K562 (cell line): Measurements from ENCODE around the gene DZIP3. TPM values are rescaled to one million over a fixed set of nuclear protein-coding genes. Genes with fewer than 3 reads are reported as not detected.

Source experiments
- ATAC-seq: fragments of 200-7000 bp; cut with Tn5 transposase; 3 replicates; pipeline ENCODE4 v1.9.1; 2020; ENCODE audit warnings: moderate library complexity
- BruUV-seq: library from RNA; stranded (reverse); fragments of 400-500 nt; replicated peaks from 2 replicates; lab custom pipeline; 2021; lab: Mats Ljungman, UMichigan
- CTCF ChIA-PET: fragments of 300-600 bp; formaldehyde crosslinking; extraction: SDS; loops from one replicate; lab custom pipeline; 2021; ENCODE audit warnings: low intra/inter-chr PET ratio; lab: Yijun Ruan, JAX
- POLR2A ChIA-PET: fragments of 300-600, 350-650 bp; sonication (Branson Sonifier 250); formaldehyde crosslinking; extraction: SDS; loops from one replicate; lab custom pipeline; 2021; ENCODE audit warnings: antibody characterized with exemption, inconsistent platforms; lab: Yijun Ruan, JAX
- DNase-seq, 4 experiments: peaks; one replicate each; pipeline versions ENCODE4 v3.0.0 to v3.0.0-alpha.2; 2011 to 2018; ENCODE audit warnings: low spot score in 3 of 4, mixed read lengths in 3 of 4; ENCODE audit errors: extremely low read depth in 1 of 4
- FAIRE-seq: peaks from 2 replicates; lab custom pipeline; 2011; peaks lifted over from hg19 to GRCh38; lab: Jason Lieb, UNC
- H2AFZ ChIP-seq: 2 replicates; pipeline ENCODE4 v1.6.0; 2011; ENCODE audit warnings: low read depth, low read length, control low read depth, inconsistent platforms
- H3K27ac ChIP-seq: fragments of 200-600 bp; 3 replicates; pipeline ENCODE4 v1.8.0; 2011; ENCODE audit warnings: low read depth, mild to moderate bottlenecking, control low read depth, inconsistent platforms, low read length, moderate library complexity, mixed read lengths; ENCODE audit errors: extremely low read depth
- H3K27me3 ChIP-seq, 2 experiments: fragments of 300-600 bp in 1 of 2; 2 replicates in 1 of 2; 3 replicates in 1 of 2; pipeline versions ENCODE4 v1.6.0 to v1.8.0; 2011; ENCODE audit warnings: inconsistent platforms in 2 of 2, low read length in 2 of 2, mild to moderate bottlenecking in 1 of 2, mixed read lengths in 1 of 2, moderate library complexity in 1 of 2; ENCODE audit not compliant: control insufficient read depth in 2 of 2, insufficient read depth in 2 of 2
- H3K36me3 ChIP-seq: fragments of 300-600 bp; 3 replicates; pipeline ENCODE4 v1.8.0; 2011; ENCODE audit warnings: mild to moderate bottlenecking, low read length, inconsistent platforms; ENCODE audit not compliant: control insufficient read depth, insufficient read depth
- H3K4me1 ChIP-seq, 2 experiments: fragments of 200-600 bp in 1 of 2; replicated peaks in 1 of 2; 2 replicates in 1 of 2; 3 replicates in 1 of 2; pipeline versions ENCODE4 v1.5.1 to v1.8.0; 2011; ENCODE audit warnings: inconsistent platforms in 2 of 2, low read length in 2 of 2, mild to moderate bottlenecking in 1 of 2, mixed read lengths in 1 of 2, moderate library complexity in 1 of 2; ENCODE audit not compliant: control insufficient read depth in 2 of 2, insufficient read depth in 2 of 2
- H3K4me2 ChIP-seq: 2 replicates; pipeline ENCODE4 v1.6.1; 2011; ENCODE audit warnings: low read length, control low read depth, inconsistent platforms, mixed read lengths; ENCODE audit not compliant: insufficient read depth
- H3K4me3 ChIP-seq: fragments of 200-600 bp; sonication (generic), shearing (Covaris generic); 2 replicates; pipeline ENCODE4 v1.5.1; 2016; ENCODE audit warnings: control low read depth, inconsistent platforms
- H3K79me2 ChIP-seq: fragments of 200-600 bp; 3 replicates; pipeline ENCODE4 v1.8.0; 2011; ENCODE audit warnings: low read length, inconsistent platforms; ENCODE audit not compliant: control insufficient read depth, insufficient read depth
- H3K9ac ChIP-seq, 2 experiments: 2 replicates each; pipeline versions ENCODE4 v1.6.0 to v1.6.1; 2011; ENCODE audit warnings: low read depth in 2 of 2, low read length in 2 of 2, control low read depth in 1 of 2, inconsistent platforms in 1 of 2, mild to moderate bottlenecking in 1 of 2, mixed read lengths in 1 of 2; ENCODE audit not compliant: insufficient read depth in 1 of 2
- H3K9me1 ChIP-seq: one replicate; pipeline ENCODE4 v1.6.0; 2011; ENCODE audit warnings: inconsistent platforms, mild to moderate bottlenecking, low read length, moderate library complexity; ENCODE audit not compliant: control insufficient read depth, insufficient read depth
- H3K9me3 ChIP-seq: replicated peaks from 2 replicates; pipeline ENCODE4 v1.5.1; 2011; ENCODE audit warnings: low read depth, low read length, inconsistent platforms; ENCODE audit not compliant: control insufficient read depth, insufficient read depth
- H4K20me1 ChIP-seq: replicated peaks from 2 replicates; pipeline ENCODE4 v1.6.1; 2011; ENCODE audit warnings: low read length, inconsistent platforms, mixed read lengths; ENCODE audit not compliant: control insufficient read depth, insufficient read depth
- CHD4 ChIP-seq: fragments of 200-600 bp; sonication (generic); IDR thresholded peaks from 3 replicates; pipeline ENCODE4 v1.6.1; 2012; ENCODE audit warnings: low read depth, mild to moderate bottlenecking, mixed read lengths, low read length, inconsistent platforms; ENCODE audit not compliant: insufficient read depth, insufficient replicate concordance, poor library complexity, severe bottlenecking
- MAZ ChIP-seq, 2 experiments: fragments of 450-650 bp in 1 of 2; sonication (generic) in 1 of 2; formaldehyde crosslinking; IDR thresholded peaks in 1 of 2; conservative IDR thresholded peaks in 1 of 2; 2 replicates each; pipeline versions ENCODE4 v1.4.0 to v1.5.0; 2020; ENCODE audit warnings: mild to moderate bottlenecking in 1 of 2, missing genetic modification reagents in 1 of 2
- PHF21A ChIP-seq: fragments of 450-650 bp; IDR thresholded peaks from 2 replicates; pipeline ENCODE4 v1.6.1; 2017; ENCODE audit warnings: low read depth, borderline replicate concordance
- PML ChIP-seq: IDR thresholded peaks from 2 replicates; pipeline ENCODE4 v1.6.1; 2012; ENCODE audit warnings: low read length, inconsistent platforms
- RNF2 ChIP-seq: sonication (generic); IDR thresholded peaks from 2 replicates; pipeline ENCODE4 v1.6.1; 2016
- SMARCE1 ChIP-seq: fragments of 450-650 bp; IDR thresholded peaks from 2 replicates; pipeline ENCODE4 v1.7.1; 2016; ENCODE audit warnings: mild to moderate bottlenecking
- SOX6 ChIP-seq: fragments of 450-650 bp; IDR thresholded peaks from 2 replicates; pipeline ENCODE4 v1.6.1; 2014; ENCODE audit warnings: mild to moderate bottlenecking
- U2AF2 ChIP-seq: fragments of 200-400 bp; formaldehyde crosslinking; optimal IDR thresholded peaks from 2 replicates; pipeline ENCODE3; 2017; ENCODE audit warnings: low read depth, mild to moderate bottlenecking, low read length
- XRCC4 ChIP-seq: IDR thresholded peaks from one replicate; pipeline ENCODE4 v1.6.1; 2011; ENCODE audit not compliant: insufficient read depth, insufficient read length; ENCODE audit errors: extremely low read depth
- ZNF124 ChIP-seq: sonication (generic); formaldehyde crosslinking; IDR thresholded peaks from 2 replicates; pipeline ENCODE4 v1.8.1; 2022; ENCODE audit warnings: missing genetic modification reagents
- WGBS: fragments of 100-300 bp; shearing (Covaris generic); methylation state at CpG from one replicate; pipeline ENCODE4 v1.1.6; 2016; ENCODE audit warnings: low coverage, mixed read lengths; ENCODE audit not compliant: insufficient coverage; ENCODE audit errors: missing lambda C conversion rate; 5-methylcytosine and 5-hydroxymethylcytosine counted together
- in situ Hi-C: fragments of 300-500 bp; cut with MboI; formaldehyde crosslinking; loops from 4 replicates; pipeline ENCODE4 v1.15.0; 2018; ENCODE audit warnings: inconsistent platforms, mixed read lengths
- intact Hi-C: fragments of 100-400 bp; cut with micrococcal nuclease; formaldehyde crosslinking; loops from 2 replicates; pipeline ENCODE4 v1.14.2; 2022
- polyA plus RNA-seq, 8 experiments: library from polyadenylated mRNA; depleted of rRNA in 4 of 8; stranded (reverse) in 5 of 8; unstranded in 3 of 8; fragments of >200 nt; fragmentation: Nextera tagmentation in 2 of 8; fragmentation: Illumina TruSeq in 1 of 8; extraction: Ambion mirVana in 2 of 8; extraction: Trizol in 1 of 8; gene quantifications; 2 replicates each; pipeline versions ENCODE4 v1.2.1 to v1.2.3, GENCODE V29; 2011 to 2014; ENCODE audit warnings: inconsistent platforms in 1 of 8, missing spikeins in 1 of 8
- total RNA-seq, 7 experiments: library from RNA; depleted of rRNA in 6 of 7; stranded (reverse); fragments of >200 nt in 6 of 7; fragmentation: Illumina TruSeq in 2 of 7; extraction: Trizol in 2 of 7; gene quantifications; 2 replicates each; pipeline versions ENCODE4 v1.2.1 to v1.2.3, GENCODE V29; 2011 to 2021; ENCODE audit warnings: low replicate concordance in 1 of 7
- TF ChIP-seq, protein P1 (sequence below): IDR thresholded peaks from 2 replicates; pipeline ENCODE4 v1.6.1; 2014; ENCODE audit warnings: antibody characterized with exemption
- TF ChIP-seq, protein P2 (sequence below): sonication (generic); formaldehyde crosslinking; IDR thresholded peaks from 2 replicates; pipeline ENCODE4 v1.8.0; 2022; ENCODE audit warnings: missing genetic modification reagents, mild to moderate bottlenecking, moderate library complexity, borderline replicate concordance

The DZIP3 gene
- total and polyA plus RNA-seq, 9 of the 15 experiments (the other 6 are each of a cell fraction or from before 2014, with no cell fraction given): 3.5 to 9.7 (median 5.7) TPM

DNA sequence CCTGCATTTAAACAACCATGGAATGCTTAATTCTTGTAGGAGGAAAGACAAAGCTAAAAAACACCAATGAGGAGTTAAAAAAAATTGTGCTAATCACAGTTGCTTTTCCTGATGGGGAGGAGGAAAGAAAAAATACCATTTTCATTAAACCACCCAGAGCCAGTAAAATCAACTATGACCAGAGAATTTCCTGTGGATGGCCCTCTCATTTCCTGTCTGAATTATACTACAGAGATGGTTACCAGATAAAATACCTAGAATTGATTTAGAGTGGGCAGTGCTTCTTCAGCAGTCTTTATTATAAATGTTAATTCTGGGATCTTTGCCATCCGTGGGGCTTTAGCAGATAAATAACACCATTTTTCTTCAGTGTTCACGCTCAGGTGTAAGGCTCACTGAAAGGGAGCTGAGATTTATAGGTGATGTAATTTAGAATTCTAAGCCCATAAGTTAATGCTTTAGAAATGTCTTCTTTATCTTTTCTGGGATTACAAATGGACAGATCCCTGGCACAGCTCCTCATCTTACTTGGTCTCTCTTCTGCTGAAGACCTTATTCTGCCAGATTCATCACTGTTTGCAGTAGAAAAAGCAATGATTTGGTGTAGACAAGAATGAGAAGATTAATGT is 129.8 kb downstream of the DZIP3 start:
- Histone ChIP-seq H2AFZ (no peak overlapping the region), H3K9me3 (no peaks in the 10 kb centered on the region), H3K4me3 (no peak overlapping the region), H3K36me3 (no peaks in the 10 kb centered on the region), H3K4me2 (no peak overlapping the region), H4K20me1 (no peaks in the 10 kb centered on the region), H3K27ac (no peak overlapping the region), H3K9me1 (no peaks in the 10 kb centered on the region), H3K79me2 (no peaks in the 10 kb centered on the region), H3K27me3 (peaks cover 0 to 5% of the 10 kb centered on the region in 2 experiments; a peak in 1 of 5 replicates), H3K4me1 (no peaks in the 10 kb centered on the region), H3K9ac (no peak overlapping the region)
- ATAC-seq (no peak), DNase-seq (no peak), FAIRE-seq (no peak)
- TF ChIP-seq SOX6 (no peak), PHF21A (no peak), CHD4 (no peak), ZNF124 (CRISPR knock-in tag) (no peak), SMARCE1 (no peak), RNF2 (no peak), PML (no peak), XRCC4 (no peak), MAZ (CRISPR knock-in tag; conservative IDR thresholded peaks at IDR 0.05 in 1 of 2, IDR thresholded peaks at IDR 0.05 in 1 of 2) (no peak), U2AF2 (no peak)
- TF ChIP-seq, protein P1, sequence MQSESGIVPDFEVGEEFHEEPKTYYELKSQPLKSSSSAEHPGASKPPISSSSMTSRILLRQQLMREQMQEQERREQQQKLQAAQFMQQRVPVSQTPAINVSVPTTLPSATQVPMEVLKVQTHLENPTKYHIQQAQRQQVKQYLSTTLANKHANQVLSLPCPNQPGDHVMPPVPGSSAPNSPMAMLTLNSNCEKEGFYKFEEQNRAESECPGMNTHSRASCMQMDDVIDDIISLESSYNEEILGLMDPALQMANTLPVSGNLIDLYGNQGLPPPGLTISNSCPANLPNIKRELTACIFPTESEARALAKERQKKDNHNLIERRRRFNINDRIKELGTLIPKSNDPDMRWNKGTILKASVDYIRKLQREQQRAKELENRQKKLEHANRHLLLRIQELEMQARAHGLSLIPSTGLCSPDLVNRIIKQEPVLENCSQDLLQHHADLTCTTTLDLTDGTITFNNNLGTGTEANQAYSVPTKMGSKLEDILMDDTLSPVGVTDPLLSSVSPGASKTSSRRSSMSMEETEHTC: no peak
- TF ChIP-seq, protein P2, sequence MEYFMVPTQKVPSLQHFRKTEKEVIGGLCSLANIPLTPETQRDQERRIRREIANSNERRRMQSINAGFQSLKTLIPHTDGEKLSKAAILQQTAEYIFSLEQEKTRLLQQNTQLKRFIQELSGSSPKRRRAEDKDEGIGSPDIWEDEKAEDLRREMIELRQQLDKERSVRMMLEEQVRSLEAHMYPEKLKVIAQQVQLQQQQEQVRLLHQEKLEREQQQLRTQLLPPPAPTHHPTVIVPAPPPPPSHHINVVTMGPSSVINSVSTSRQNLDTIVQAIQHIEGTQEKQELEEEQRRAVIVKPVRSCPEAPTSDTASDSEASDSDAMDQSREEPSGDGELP (CRISPR knock-in tag): no peak
- WGBS: 0% methylated on average over 2 of the region's 2 CpGs
- ChIA-PET POLR2A (no interaction called here), CTCF (no interaction called here)
- BruUV-seq: no TSS peak
- in situ Hi-C loops (no loop called here), intact Hi-C loops (no loop called here)
